Duodenal mucosa (tissue), 2 donors: ENCODE data around the gene TBRG4.

ENCODE experiments used
- H3K27ac ChIP-seq: one replicate; pipeline ENCODE4 v1.7.0; 2013; ENCODE audit warnings: low read depth, low read length
- H3K27me3 ChIP-seq, 2 donors: one replicate each; pipeline ENCODE4 v1.7.0; 2013; ENCODE audit warnings: low read length in 2 of 2, control low read depth in 1 of 2; ENCODE audit not compliant: insufficient read depth in 2 of 2, control insufficient read depth in 1 of 2
- H3K36me3 ChIP-seq, 2 donors: one replicate each; pipeline ENCODE4 v1.7.0; 2013; ENCODE audit warnings: low read length in 2 of 2, control low read depth in 1 of 2; ENCODE audit not compliant: insufficient read depth in 2 of 2, control insufficient read depth in 1 of 2
- H3K4me1 ChIP-seq, 2 donors: one replicate each; pipeline ENCODE4 v1.7.0; 2013; ENCODE audit warnings: low read length in 2 of 2, control low read depth in 1 of 2; ENCODE audit not compliant: insufficient read depth in 2 of 2, control insufficient read depth in 1 of 2
- H3K4me3 ChIP-seq, 2 donors: one replicate each; pipeline ENCODE4 v1.7.0; 2013; ENCODE audit warnings: low read length in 2 of 2, low read depth in 1 of 2
- H3K9ac ChIP-seq, 2 donors: one replicate each; pipeline ENCODE4 v1.7.0; 2013; ENCODE audit warnings: low read length in 2 of 2, low read depth in 1 of 2
- H3K9me3 ChIP-seq, 2 donors: one replicate each; pipeline ENCODE4 v1.7.0; 2013; ENCODE audit warnings: low read length in 2 of 2, control low read depth in 1 of 2; ENCODE audit not compliant: control insufficient read depth in 1 of 2

Gene TBRG4

DNA sequence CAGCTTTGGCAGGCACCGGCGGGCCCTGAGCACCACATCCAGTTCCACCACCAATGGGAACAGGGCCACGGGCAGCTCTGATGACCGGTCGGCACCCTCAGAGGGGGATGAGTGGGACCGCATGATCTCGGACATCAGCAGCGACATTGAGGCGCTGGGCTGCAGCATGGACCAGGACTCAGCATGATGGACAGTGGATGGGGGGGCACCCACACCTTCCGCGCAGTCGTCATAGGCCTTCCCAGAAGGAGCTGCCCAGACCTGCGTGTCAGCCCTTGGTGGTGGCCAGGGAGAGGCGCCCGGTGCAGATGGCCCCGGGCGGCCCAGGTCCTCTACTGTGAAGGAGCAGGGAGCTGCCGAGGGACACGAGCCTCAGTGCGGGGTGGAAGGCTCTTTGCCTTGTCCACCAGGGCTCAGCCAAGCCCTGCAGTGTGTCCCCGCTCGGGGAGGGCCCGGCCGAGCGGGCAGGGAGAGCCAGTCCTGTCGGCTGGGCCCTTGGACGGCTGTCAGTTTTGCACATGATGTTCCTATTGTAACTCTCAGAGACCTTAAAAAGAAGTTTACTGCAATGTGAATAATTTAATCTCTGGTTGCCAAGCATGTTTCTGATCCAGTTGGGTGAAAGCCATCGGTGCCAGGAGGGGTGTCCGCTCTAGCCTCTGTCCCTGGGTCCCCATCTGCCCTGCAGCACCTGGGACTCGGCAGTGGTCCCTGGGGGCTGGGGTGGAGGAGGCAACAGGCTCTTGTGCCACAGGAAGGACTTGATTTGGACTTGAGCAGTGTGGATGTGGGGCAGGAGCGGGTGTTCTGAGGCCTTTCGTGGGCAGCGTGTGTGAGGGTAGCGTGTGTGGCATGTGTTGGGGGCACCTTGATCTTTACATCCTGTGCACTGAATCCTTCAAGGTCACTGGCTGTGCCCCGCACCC lies 35.4 kb downstream of the TBRG4 start:
- Histone ChIP-seq H3K36me3 (peaks cover 32 to 63% of the 10 kb centered on the region in 2 donors), H3K4me1 (no peaks in the 10 kb centered on the region), H3K27ac (no peak overlapping the region), H3K9me3 (no peaks in the 10 kb centered on the region), H3K27me3 (no peaks in the 10 kb centered on the region), H3K9ac (no peak overlapping the region), H3K4me3 (no peak overlapping the region)

DNA sequence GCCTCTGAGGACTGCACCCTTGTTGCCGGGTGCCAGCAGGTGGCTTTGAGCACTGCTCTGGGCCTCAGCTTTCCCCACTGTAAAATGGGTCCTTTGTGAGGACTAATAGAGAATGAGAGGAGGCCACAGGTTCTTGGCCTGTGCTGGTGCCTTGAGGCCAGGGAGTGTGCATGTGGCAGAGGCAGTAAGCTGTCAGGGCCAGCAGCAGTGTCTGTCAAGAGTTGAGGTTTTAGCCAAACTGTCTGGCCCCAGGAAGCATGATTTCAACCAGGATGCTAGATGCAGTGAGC lies 36.2 kb downstream of the TBRG4 start:
- no peak overlapping the region for H3K27ac ChIP-seq
- no peak overlapping the region for H3K9ac ChIP-seq
- no peaks in the 10 kb centered on the region for H3K9me3 ChIP-seq
- H3K4me1 ChIP-seq: no peaks in the 10 kb centered on the region
- H3K4me3 ChIP-seq: no peak overlapping the region
- no peaks in the 10 kb centered on the region for H3K27me3 ChIP-seq
- peaks cover 38 to 67% of the 10 kb centered on the region in 2 donors for H3K36me3 ChIP-seq

GRCh38 chr7:45074528-45075354 lies 36.8 kb downstream of the TBRG4 start:
- no peak overlapping the region for H3K9ac ChIP-seq

DNA sequence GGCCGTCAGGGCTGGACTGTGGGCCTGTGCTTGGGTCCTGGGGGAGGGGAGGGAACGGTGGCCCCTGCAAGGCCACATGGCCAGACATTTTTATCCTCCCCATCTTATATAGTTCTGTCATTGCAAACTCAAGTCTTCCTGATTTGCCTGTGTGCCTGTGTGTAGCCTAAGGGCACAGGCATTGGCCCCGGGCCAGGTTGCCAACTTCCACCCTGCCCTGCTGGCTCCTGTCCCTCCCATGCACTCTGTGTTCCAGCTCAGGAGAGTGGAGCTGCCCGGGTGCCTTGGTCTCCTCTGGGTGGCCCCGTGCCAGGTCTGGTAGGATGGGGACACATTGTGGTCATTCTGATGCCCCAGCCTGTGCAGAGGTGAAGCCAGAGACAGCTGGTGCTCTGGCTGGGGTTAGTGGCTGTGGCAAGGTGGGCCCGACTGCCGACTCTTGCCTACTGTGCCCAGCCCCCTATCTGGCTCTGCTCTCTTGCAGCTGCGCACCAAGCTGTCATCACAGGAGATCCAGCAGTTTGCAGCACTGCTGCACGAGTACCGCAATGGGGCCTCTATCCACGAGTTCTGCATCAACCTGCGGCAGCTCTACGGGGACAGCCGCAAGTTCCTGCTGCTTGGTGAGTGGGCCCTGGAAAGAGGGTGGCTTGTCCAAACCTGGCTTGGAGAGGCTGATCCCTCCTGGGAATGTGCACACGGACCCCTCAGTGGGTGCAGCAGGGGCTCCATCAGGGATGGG lies 37.5 kb downstream of the TBRG4 start:
- H3K9ac ChIP-seq: no peak overlapping the region
- peaks cover 51 to 81% of the 10 kb centered on the region in 2 donors for H3K36me3 ChIP-seq
- H3K27me3 ChIP-seq: no peaks in the 10 kb centered on the region

More at GRCh38 chr7:45074528-45075354, 36.8 kb downstream of the TBRG4 start:
- Histone ChIP-seq H3K27me3 (no peaks in the 10 kb centered on the region), H3K4me3 (no peak overlapping the region), H3K9me3 (no peaks in the 10 kb centered on the region), H3K4me1 (no peaks in the 10 kb centered on the region), H3K27ac (no peak overlapping the region), H3K36me3 (peaks cover 44 to 73% of the 10 kb centered on the region in 2 donors)

GRCh38 chr7:45073031-45073785 lies 38.3 kb downstream of the TBRG4 start:
- Histone ChIP-seq H3K27me3 (no peaks in the 10 kb centered on the region), H3K4me1 (peaks cover 0 to 3% of the 10 kb centered on the region in 2 donors), H3K4me3 (no peak overlapping the region), H3K9me3 (no peaks in the 10 kb centered on the region), H3K27ac (no peak overlapping the region), H3K36me3 (peaks cover 51 to 85% of the 10 kb centered on the region in 2 donors), H3K9ac (no peak overlapping the region)

More for the DNA sequence above, 37.5 kb downstream of the TBRG4 start:
- Histone ChIP-seq H3K27ac (no peak overlapping the region), H3K4me1 (no peaks in the 10 kb centered on the region), H3K4me3 (no peak overlapping the region), H3K9me3 (no peaks in the 10 kb centered on the region)

- H3K36me3 ChIP-seq: peaks cover 51 to 87% of the 10 kb centered on the region in 2 donors
- no peak overlapping the region for H3K4me3 ChIP-seq
- peaks cover 0 to 4% of the 10 kb centered on the region in 2 donors for H3K4me1 ChIP-seq
- no peaks in the 10 kb centered on the region for H3K27me3 ChIP-seq
- no peak overlapping the region for H3K9ac ChIP-seq
- H3K9me3 ChIP-seq: no peaks in the 10 kb centered on the region
- H3K27ac ChIP-seq: no peak overlapping the region
Observed at GRCh38 chr7:45072131-45073030, 39.1 kb downstream of the TBRG4 start.

DNA sequence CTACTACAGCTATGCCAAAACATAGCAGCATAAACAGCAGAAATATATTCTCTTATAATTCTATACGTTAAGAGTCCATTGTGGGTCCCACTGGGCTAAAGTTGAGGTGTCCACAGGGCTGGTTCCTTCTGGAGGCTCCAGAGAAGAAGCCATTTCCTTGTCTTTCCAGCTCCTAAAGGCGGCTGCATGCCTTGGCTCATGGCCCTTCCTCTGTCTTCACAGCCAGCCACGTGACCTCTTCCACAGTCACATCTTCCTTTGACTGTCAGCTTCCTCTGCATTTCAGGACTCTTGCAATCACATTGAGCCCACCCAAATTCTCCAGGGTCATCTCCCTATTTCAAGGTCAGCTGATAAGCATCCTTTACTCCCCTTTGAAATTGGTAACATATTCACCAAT lies 40.0 kb downstream of the TBRG4 start:
- Histone ChIP-seq H3K9ac (no peak overlapping the region), H3K27ac (no peak overlapping the region), H3K9me3 (no peaks in the 10 kb centered on the region), H3K4me3 (no peak overlapping the region), H3K27me3 (no peaks in the 10 kb centered on the region), H3K4me1 (peaks cover 0 to 4% of the 10 kb centered on the region in 2 donors), H3K36me3 (peaks cover 51 to 82% of the 10 kb centered on the region in 2 donors)

DNA sequence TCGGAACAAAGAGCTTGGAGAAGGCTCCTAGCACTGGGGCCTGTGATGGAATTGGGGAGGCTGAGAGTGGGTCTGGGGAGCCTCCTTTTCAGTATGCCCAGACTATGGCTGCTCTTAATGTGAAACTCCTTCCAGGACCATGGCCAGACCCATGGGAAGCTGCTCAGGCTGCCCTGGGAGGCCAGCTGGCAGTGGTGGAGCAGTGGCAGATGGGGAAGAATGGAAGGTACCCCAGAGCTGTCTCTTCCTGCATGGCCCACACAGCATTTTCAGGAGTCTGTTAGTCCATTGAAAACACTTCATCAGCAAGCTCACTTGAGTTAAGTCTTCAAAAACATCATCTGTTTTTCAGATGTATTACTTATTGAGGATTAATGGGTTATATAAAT lies 41.2 kb downstream of the TBRG4 start:
- Histone ChIP-seq H3K9me3 (no peaks in the 10 kb centered on the region), H3K9ac (no peak overlapping the region), H3K27ac (no peak overlapping the region), H3K4me1 (peaks cover 0 to 4% of the 10 kb centered on the region in 2 donors), H3K4me3 (no peak overlapping the region), H3K36me3 (peaks cover 45 to 78% of the 10 kb centered on the region in 2 donors), H3K27me3 (no peaks in the 10 kb centered on the region)
